Neural crest cell (in vitro differentiated cells): ENCODE measurements around the gene MYL11. TPM values are rescaled to one million over a fixed set of nuclear protein-coding genes. Genes with fewer than 3 reads are reported as not detected.

ENCODE experiments used
- DNase-seq: peaks from one replicate; pipeline ENCODE4 v3.0.0; 2021; ENCODE audit warnings: low read depth, mixed read lengths, low spot score
- H3K27ac Mint-ChIP-seq: one replicate; pipeline ENCODE4 v1.8.0; 2021; ENCODE audit warnings: mild to moderate bottlenecking, mixed read lengths; ENCODE audit not compliant: unreplicated experiment
- H3K27me3 Mint-ChIP-seq: 2 replicates; pipeline ENCODE4 v1.8.0; 2021; ENCODE audit warnings: low read depth, mild to moderate bottlenecking, mixed read lengths
- H3K36me3 Mint-ChIP-seq: 2 replicates; pipeline ENCODE4 v1.8.0; 2021; ENCODE audit warnings: low read depth, mild to moderate bottlenecking, mixed read lengths
- H3K4me1 Mint-ChIP-seq: 2 replicates; pipeline ENCODE4 v1.8.0; 2021; ENCODE audit warnings: mixed read lengths
- H3K4me3 Mint-ChIP-seq: one replicate; pipeline ENCODE4 v1.8.0; 2021; ENCODE audit warnings: mild to moderate bottlenecking, mixed read lengths
- H3K9me3 Mint-ChIP-seq: 2 replicates; pipeline ENCODE4 v1.8.0; 2021; ENCODE audit warnings: mixed read lengths
- total RNA-seq: library from RNA; stranded (reverse); gene quantifications from 2 replicates; pipeline ENCODE4 v1.2.1, GENCODE V29; 2021
- TF ChIP-seq, protein P1 (sequence below): fragments of 200-600 bp; sonication (generic); conservative IDR thresholded peaks from 2 replicates; pipeline ENCODE4 v1.5.0; 2021; ENCODE audit warnings: antibody characterized with exemption, mild to moderate bottlenecking

Gene MYL11
- total RNA-seq, 1 donor from 2014 or later = not detected

DNA sequence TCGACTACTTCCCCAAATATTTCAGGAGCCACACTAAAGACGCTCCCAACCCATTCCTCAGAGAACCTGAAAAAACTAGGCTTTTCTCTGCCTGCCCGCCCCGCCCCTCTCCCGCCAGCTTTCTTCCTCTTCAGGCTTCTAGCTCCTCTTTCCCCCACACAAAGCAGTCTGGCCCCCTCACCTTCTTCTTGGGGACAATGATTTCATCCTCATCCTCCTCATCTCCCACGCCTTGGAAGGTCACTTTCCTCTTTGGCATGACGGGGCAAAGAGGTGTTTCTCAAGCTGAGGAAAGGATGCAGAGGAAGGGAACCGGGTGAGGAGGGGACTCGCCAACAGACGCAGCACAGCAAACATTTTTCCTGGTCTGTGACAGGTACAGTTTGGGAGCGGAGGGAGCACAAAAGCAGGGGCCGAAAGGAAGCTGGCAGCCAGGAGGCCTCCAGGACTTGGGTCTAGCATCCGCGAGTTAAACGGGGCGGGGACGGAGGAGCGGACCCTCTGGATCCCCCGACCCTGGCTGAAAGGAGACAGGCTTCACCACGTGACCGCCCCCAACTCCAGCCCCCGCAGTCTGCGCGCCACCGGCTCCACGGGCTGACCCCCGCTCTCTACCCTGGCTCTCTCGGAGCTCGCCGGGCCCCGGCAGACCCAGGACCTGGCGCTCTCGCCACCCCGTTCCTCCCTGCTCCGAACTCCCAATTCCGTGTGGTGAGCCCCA, 20.0 kb upstream of the MYL11 start:
- TF ChIP-seq, protein P1, sequence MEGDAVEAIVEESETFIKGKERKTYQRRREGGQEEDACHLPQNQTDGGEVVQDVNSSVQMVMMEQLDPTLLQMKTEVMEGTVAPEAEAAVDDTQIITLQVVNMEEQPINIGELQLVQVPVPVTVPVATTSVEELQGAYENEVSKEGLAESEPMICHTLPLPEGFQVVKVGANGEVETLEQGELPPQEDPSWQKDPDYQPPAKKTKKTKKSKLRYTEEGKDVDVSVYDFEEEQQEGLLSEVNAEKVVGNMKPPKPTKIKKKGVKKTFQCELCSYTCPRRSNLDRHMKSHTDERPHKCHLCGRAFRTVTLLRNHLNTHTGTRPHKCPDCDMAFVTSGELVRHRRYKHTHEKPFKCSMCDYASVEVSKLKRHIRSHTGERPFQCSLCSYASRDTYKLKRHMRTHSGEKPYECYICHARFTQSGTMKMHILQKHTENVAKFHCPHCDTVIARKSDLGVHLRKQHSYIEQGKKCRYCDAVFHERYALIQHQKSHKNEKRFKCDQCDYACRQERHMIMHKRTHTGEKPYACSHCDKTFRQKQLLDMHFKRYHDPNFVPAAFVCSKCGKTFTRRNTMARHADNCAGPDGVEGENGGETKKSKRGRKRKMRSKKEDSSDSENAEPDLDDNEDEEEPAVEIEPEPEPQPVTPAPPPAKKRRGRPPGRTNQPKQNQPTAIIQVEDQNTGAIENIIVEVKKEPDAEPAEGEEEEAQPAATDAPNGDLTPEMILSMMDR = no peak
- no peaks in the 10 kb centered on the region for H3K27me3 Mint-ChIP-seq
- no peaks in the 10 kb centered on the region for H3K9me3 Mint-ChIP-seq
- no peak for DNase-seq
- peaks cover 6% of the 10 kb centered on the region for H3K36me3 Mint-ChIP-seq
- peak overlapping the region; percentile 100 for H3K27ac Mint-ChIP-seq
- peaks cover 22% of the 10 kb centered on the region for H3K4me1 Mint-ChIP-seq
- peak overlapping the region; percentile 98 for H3K4me3 Mint-ChIP-seq

DNA sequence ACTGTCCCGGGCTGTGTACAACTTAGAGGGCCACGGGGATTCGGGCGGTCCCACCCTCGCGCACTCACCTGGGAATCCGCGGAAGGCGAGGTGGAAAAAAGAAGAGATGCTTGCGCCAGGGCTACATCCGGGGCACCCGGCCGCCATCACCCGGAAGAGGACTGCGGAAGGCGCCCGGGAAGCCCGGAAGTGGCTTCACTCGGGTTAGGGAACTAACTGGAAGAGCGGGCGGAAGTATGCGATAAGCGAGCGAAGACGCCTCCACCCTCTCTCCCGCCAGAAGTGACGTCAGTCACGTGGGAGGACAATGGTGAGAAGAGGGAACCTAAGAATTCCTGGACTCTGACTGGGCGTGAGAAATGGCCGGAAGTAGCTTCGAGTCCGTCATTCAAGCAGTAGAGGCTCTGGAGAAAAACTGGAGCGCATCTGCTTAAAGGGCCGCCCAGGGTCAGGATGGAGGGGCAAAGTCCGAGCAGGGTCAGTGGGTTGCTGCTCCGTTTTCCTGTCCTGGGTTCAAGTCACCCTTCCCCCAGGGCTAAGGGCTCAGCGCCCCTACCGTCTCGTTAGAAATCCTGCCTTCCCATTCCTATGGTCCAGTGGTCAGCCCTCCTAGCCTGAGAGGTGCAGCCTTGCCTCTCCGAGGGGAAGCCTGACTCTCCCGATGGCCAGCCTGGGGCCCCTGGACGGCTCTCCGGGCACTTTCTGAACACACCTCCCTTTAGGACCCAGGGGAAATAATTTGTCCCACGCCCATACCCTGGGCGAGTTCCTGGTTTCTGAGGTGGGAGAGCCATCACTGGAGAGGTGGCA, 19.3 kb upstream of the MYL11 start, which contains the start of gene CD2BP2:
TSS of gene CD2BP2 (minus strand) at position 165 of the 810 bp plus-strand sequence. CDS start 627 bp downstream, outside the sequence.
- Mint-ChIP-seq H3K4me1 (peaks cover 22% of the 10 kb centered on the region), H3K36me3 (peaks cover 6% of the 10 kb centered on the region), H3K27ac (peak within 1 kb of the TSS; percentile 100), H3K4me3 (peak within 1 kb of the TSS; percentile 98), H3K9me3 (no peaks in the 10 kb centered on the region), H3K27me3 (no peaks in the 10 kb centered on the region)
- TF ChIP-seq, protein P1 = no peak
- DNase-seq = peak; percentile 84

DNA sequence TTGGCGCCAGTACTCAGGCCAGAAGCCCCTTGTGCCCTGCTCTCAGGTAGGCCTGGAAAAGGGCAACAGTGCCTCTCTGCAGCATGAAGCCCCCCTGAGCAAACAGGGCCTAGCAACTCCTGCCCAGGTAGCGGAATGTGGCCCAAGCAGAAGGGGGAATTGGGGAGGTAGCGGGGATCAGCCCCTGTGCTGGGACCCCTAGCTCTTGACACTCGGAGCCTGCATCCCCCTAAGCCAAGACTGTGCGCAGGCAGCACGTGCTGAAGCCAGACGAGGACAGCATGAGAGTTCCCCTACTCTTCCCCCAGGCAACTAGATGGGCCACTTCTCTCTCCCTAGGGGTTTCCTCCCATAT, 18.7 kb upstream of the MYL11 start:
- no peak for DNase-seq
- Mint-ChIP-seq H3K4me1 (peaks cover 22% of the 10 kb centered on the region), H3K27ac (peak overlapping the region; percentile 100), H3K9me3 (no peaks in the 10 kb centered on the region), H3K36me3 (peaks cover 3% of the 10 kb centered on the region), H3K27me3 (no peaks in the 10 kb centered on the region), H3K4me3 (peak overlapping the region; percentile 98)
- TF ChIP-seq, protein P1 = no peak

DNA sequence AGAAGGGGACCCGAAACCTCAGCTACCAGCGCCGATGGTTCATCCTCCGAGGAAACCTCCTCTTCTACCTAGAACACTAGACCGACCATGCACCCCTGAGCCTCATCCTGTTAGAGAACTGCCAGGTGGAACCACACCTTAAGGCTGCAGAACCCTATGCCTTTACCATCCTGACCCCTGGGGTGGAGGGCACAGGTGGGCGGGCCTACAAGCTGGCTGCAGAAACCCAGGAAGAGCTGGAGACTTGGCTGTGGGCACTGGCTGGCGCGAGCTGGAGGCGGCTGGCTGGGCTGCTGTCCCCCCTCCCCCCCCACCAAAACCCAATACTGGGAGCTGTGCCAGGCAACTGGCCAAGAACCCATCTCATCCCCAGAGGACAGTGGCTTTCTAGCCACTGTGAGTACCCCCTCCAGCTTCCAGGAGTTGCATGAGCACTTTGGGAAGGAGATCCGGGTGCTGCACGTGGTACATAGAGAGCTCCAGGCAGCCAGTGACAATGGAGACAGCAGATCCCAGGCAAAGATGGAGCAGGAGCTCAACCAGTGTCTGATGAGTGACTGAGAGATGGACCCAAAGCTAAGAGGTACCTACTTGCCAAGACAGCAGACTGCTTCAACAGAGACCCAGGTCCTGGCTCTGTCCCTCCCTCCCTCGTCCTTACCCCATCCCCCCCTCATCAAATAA, 18.1 kb upstream of the MYL11 start:
- peaks cover 22% of the 10 kb centered on the region for H3K4me1 Mint-ChIP-seq
- no peaks in the 10 kb centered on the region for H3K27me3 Mint-ChIP-seq
- peaks cover 3% of the 10 kb centered on the region for H3K36me3 Mint-ChIP-seq
- peak overlapping the region; percentile 98 for H3K4me3 Mint-ChIP-seq
- H3K27ac Mint-ChIP-seq = peak overlapping the region; percentile 100
- no peak for DNase-seq
- TF ChIP-seq, protein P1 = no peak
- H3K9me3 Mint-ChIP-seq = no peaks in the 10 kb centered on the region

DNA sequence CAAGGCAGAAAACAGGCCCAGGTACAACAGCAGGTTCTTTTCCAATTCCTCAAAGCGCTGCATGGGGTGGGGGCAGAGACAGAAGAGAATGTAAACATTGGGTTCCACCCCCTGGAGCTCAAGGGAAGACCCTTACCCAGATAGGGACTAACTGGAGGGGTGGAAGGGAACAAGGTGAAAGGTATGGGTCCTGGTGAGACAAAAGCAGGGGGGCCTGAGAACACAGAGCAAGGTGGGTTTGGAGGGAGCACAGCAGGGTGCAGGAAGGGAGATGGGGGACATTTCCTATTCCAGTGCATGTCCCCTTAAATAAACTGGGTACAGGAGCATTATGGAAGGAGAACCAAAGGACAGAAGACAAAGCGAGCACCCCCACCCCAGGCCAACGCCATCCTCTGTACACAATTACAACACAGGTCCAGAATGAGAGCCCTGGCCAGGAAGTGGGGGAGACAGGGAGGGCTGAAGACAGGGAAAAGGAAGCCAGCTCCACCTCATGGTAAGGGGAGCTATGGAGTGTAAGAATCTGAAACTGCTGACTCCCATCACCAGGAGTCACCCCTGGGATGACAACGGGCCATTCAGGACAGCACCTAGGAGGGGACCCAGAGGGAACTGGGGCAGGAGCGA, 17.4 kb upstream of the MYL11 start:
- DNase-seq = no peak
- Mint-ChIP-seq H3K4me3 (no peak overlapping the region), H3K27ac (no peak overlapping the region), H3K4me1 (peaks cover 22% of the 10 kb centered on the region), H3K27me3 (no peaks in the 10 kb centered on the region), H3K36me3 (peaks cover 4% of the 10 kb centered on the region), H3K9me3 (no peaks in the 10 kb centered on the region)
- TF ChIP-seq, protein P1 = no peak
